BLaER1 (cell line): ENCODE measurements around the gene USP32.
"Not testable (repeated sequence)": the region's sequence is repeated elsewhere in the genome, so short reads cannot be mapped to it uniquely, and the experiment has no call there.

Source experiments
- H3K27ac ChIP-seq: shearing (Covaris generic); formaldehyde crosslinking; 2 replicates; pipeline ENCODE4 v1.8.1; 2022
- H3K27me3 ChIP-seq: shearing (Covaris generic); formaldehyde crosslinking; 2 replicates; pipeline ENCODE4 v1.8.1; 2022
- H3K36me3 ChIP-seq: shearing (Covaris generic); formaldehyde crosslinking; 2 replicates; pipeline ENCODE4 v1.8.1; 2022
- H3K4me1 ChIP-seq: shearing (Covaris generic); formaldehyde crosslinking; 2 replicates; pipeline ENCODE4 v1.8.1; 2022
- H3K4me2 ChIP-seq: shearing (Covaris generic); formaldehyde crosslinking; 2 replicates; pipeline ENCODE4 v1.8.1; 2022
- H3K4me3 ChIP-seq: shearing (Covaris generic); formaldehyde crosslinking; 2 replicates; pipeline ENCODE4 v1.8.1; 2022
- H3K9ac ChIP-seq: shearing (Covaris generic); formaldehyde crosslinking; 2 replicates; pipeline ENCODE4 v1.8.1; 2022
- H3K9me3 ChIP-seq: shearing (Covaris generic); formaldehyde crosslinking; 2 replicates; pipeline ENCODE4 v1.8.1; 2022
- H4K20me1 ChIP-seq: shearing (Covaris generic); formaldehyde crosslinking; 2 replicates; pipeline ENCODE4 v1.8.1; 2022
- Cebpa-rat ChIP-seq: shearing (Covaris generic); IDR thresholded peaks from 2 replicates; pipeline ENCODE4 v1.8.1; 2022

The USP32 gene

GRCh38 chr17:60327134-60327900 lies 64.6 kb downstream of the USP32 start:
- Histone ChIP-seq H3K9me3 (peaks cover 25% of the 10 kb centered on the region), H3K4me1 (no peaks in the 10 kb centered on the region), H3K9ac (no peak overlapping the region), H3K27ac (no peak overlapping the region), H4K20me1 (peaks cover 5% of the 10 kb centered on the region; the same call in 1 of the 2 replicates), H3K4me2 (no peak overlapping the region), H3K27me3 (no peaks in the 10 kb centered on the region), H3K4me3 (no peak overlapping the region), H3K36me3 (peaks cover 22% of the 10 kb centered on the region)
- TF ChIP-seq Cebpa-rat = no peak

- no peaks in the 10 kb centered on the region for H3K27me3 ChIP-seq
- no peak overlapping the region for H3K4me2 ChIP-seq
- peaks cover 18% of the 10 kb centered on the region for H3K36me3 ChIP-seq
- no peak for TF ChIP-seq Cebpa-rat
- H3K27ac ChIP-seq = no peak overlapping the region
- peaks cover 11% of the 10 kb centered on the region; the same call in 1 of the 2 replicates for H4K20me1 ChIP-seq
- no peak overlapping the region for H3K4me3 ChIP-seq
- H3K9ac ChIP-seq = no peak overlapping the region
- peaks cover 25% of the 10 kb centered on the region for H3K9me3 ChIP-seq
- no peaks in the 10 kb centered on the region for H3K4me1 ChIP-seq
Observed at GRCh38 chr17:60326702-60327101, 65.2 kb downstream of the USP32 start.

GRCh38 chr17:60325730-60326524 lies 66.0 kb downstream of the USP32 start:
- Histone ChIP-seq H3K9ac (no peak overlapping the region), H3K36me3 (peaks cover 17% of the 10 kb centered on the region), H4K20me1 (peaks cover 17% of the 10 kb centered on the region), H3K4me2 (no peak overlapping the region), H3K4me3 (no peak overlapping the region), H3K9me3 (peaks cover 25% of the 10 kb centered on the region), H3K4me1 (no peaks in the 10 kb centered on the region), H3K27ac (no peak overlapping the region), H3K27me3 (no peaks in the 10 kb centered on the region)
- no peak for TF ChIP-seq Cebpa-rat

- no peaks in the 10 kb centered on the region for H3K4me1 ChIP-seq
- H3K27ac ChIP-seq = no peak overlapping the region
- H3K4me2 ChIP-seq = no peak overlapping the region
- no peak for TF ChIP-seq Cebpa-rat
- no peak overlapping the region for H3K9ac ChIP-seq
- peaks cover 30% of the 10 kb centered on the region for H4K20me1 ChIP-seq
- H3K4me3 ChIP-seq = no peak overlapping the region
- H3K9me3 ChIP-seq = peaks cover 14% of the 10 kb centered on the region
- H3K36me3 ChIP-seq = peaks cover 14% of the 10 kb centered on the region
- no peaks in the 10 kb centered on the region for H3K27me3 ChIP-seq
Observed at GRCh38 chr17:60323754-60324153, 68.2 kb downstream of the USP32 start.

- H3K36me3 ChIP-seq = no peaks in the 10 kb centered on the region; the same call in 1 of the 2 replicates
Observed at GRCh38 chr17:60322056-60322387, 69.9 kb downstream of the USP32 start.

GRCh38 chr17:60321336-60322055 lies 70.4 kb downstream of the USP32 start:
- Histone ChIP-seq H3K27ac (no peak overlapping the region), H3K4me1 (no peaks in the 10 kb centered on the region), H3K36me3 (no peaks in the 10 kb centered on the region; the same call in 1 of the 2 replicates), H3K27me3 (no peaks in the 10 kb centered on the region), H4K20me1 (peaks cover 47% of the 10 kb centered on the region), H3K4me3 (no peak overlapping the region), H3K4me2 (no peak overlapping the region), H3K9me3 (no peaks in the 10 kb centered on the region), H3K9ac (no peak overlapping the region)
- TF ChIP-seq Cebpa-rat = no peak

More at GRCh38 chr17:60322056-60322387, 69.9 kb downstream of the USP32 start:
- H3K4me2 ChIP-seq = no peak overlapping the region
- H3K9me3 ChIP-seq = no peaks in the 10 kb centered on the region
- no peak overlapping the region for H3K4me3 ChIP-seq
- no peak for TF ChIP-seq Cebpa-rat
- peaks cover 47% of the 10 kb centered on the region for H4K20me1 ChIP-seq
- no peak overlapping the region for H3K27ac ChIP-seq
- no peaks in the 10 kb centered on the region for H3K27me3 ChIP-seq
- H3K9ac ChIP-seq = no peak overlapping the region
- H3K4me1 ChIP-seq = no peaks in the 10 kb centered on the region

GRCh38 chr17:60318830-60319229 lies 73.1 kb downstream of the USP32 start:
- Histone ChIP-seq H3K36me3 (no peaks in the 10 kb centered on the region), H3K27me3 (no peaks in the 10 kb centered on the region), H4K20me1 (peaks cover 58% of the 10 kb centered on the region), H3K27ac (no peak overlapping the region), H3K4me1 (no peaks in the 10 kb centered on the region), H3K4me3 (no peak overlapping the region), H3K4me2 (no peak overlapping the region), H3K9ac (no peak overlapping the region), H3K9me3 (no peaks in the 10 kb centered on the region)
- TF ChIP-seq Cebpa-rat = no peak

GRCh38 chr17:60318326-60318725 lies 73.6 kb downstream of the USP32 start:
- Histone ChIP-seq H3K36me3 (no peaks in the 10 kb centered on the region), H3K9me3 (no peaks in the 10 kb centered on the region), H3K4me2 (no peak overlapping the region), H3K9ac (no peak overlapping the region), H3K27ac (no peak overlapping the region), H3K4me1 (no peaks in the 10 kb centered on the region), H3K27me3 (no peaks in the 10 kb centered on the region), H4K20me1 (peaks cover 58% of the 10 kb centered on the region), H3K4me3 (no peak overlapping the region)
- no peak for TF ChIP-seq Cebpa-rat

- no peak overlapping the region for H3K4me2 ChIP-seq
- no peak for TF ChIP-seq Cebpa-rat
- H4K20me1 ChIP-seq = peaks cover 43% of the 10 kb centered on the region
- no peaks in the 10 kb centered on the region for H3K27me3 ChIP-seq
- no peaks in the 10 kb centered on the region for H3K9me3 ChIP-seq
- H3K4me1 ChIP-seq = no peaks in the 10 kb centered on the region
- H3K9ac ChIP-seq = no peak overlapping the region
- H3K36me3 ChIP-seq = 0 out of 2 replicates have a peak, but pooled peaks cover 6% of the 10 kb centered on the region
- H3K27ac ChIP-seq = no peak overlapping the region
- no peak overlapping the region for H3K4me3 ChIP-seq
Observed at GRCh38 chr17:60315650-60316049, 76.3 kb downstream of the USP32 start.

- H3K4me2 ChIP-seq, H3K4me3 ChIP-seq, H3K27ac ChIP-seq, H3K27me3 ChIP-seq, H3K4me1 ChIP-seq, H3K9me3 ChIP-seq, H3K36me3 ChIP-seq, H3K9ac ChIP-seq: not testable (repeated sequence)
- peaks cover 36% of the 10 kb centered on the region; the same call in 1 of the 2 replicates for H4K20me1 ChIP-seq
Observed at GRCh38 chr17:60314900-60315299, 77.0 kb downstream of the USP32 start.
